Hepatocyte (in vitro differentiated cells): ENCODE data around the gene FAF2.

Source experiments
- CTCF ChIP-seq: fragments of 200-600 bp; sonication (generic); IDR thresholded peaks from 2 replicates; pipeline ENCODE4 v1.5.1; 2016; ENCODE audit warnings: antibody characterized with exemption, mild to moderate bottlenecking; ENCODE audit not compliant: poor library complexity
- EZH2 ChIP-seq: fragments of 200-600 bp; sonication (generic); IDR thresholded peaks from 2 replicates; pipeline ENCODE4 v1.6.1; 2016; ENCODE audit warnings: antibody characterized with exemption, mild to moderate bottlenecking, borderline replicate concordance
- EZH2phosphoT487 ChIP-seq: fragments of 200-600 bp; sonication (generic); IDR thresholded peaks from one replicate; pipeline ENCODE4 v1.6.1; 2018; ENCODE audit warnings: antibody characterized with exemption, mild to moderate bottlenecking, low read depth, moderate library complexity; ENCODE audit not compliant: unreplicated experiment, severe bottlenecking

GRCh38 chr5:176535664-176536131, 87.5 kb downstream of the FAF2 start:
- TF ChIP-seq EZH2 (no peak), CTCF (no peak), EZH2phosphoT487 (no peak)
